Osteoblast (primary cell): Measurements from ENCODE around the gene PPP2R5D. TPM values are rescaled to one million over a fixed set of nuclear protein-coding genes. Genes with fewer than 3 reads are reported as not detected.
A peak's percentile ranks its signal among the peaks of the same experiment; 100 is the strongest.

Experiments
- DNase-seq: peaks from one replicate; pipeline ENCODE4 v3.0.0; 2011; ENCODE audit warnings: low spot score, mixed read lengths; ENCODE audit not compliant: insufficient read length; ENCODE audit errors: missing footprints
- H2AFZ ChIP-seq: 2 replicates; pipeline ENCODE4 v1.6.0; 2011; ENCODE audit warnings: mild to moderate bottlenecking, low read length
- H3K27ac ChIP-seq: 2 replicates; pipeline ENCODE4 v1.5.1; 2011; ENCODE audit warnings: mild to moderate bottlenecking, low read depth, low read length, moderate library complexity
- H3K27me3 ChIP-seq: 2 replicates; pipeline ENCODE4 v1.6.0; 2012; ENCODE audit warnings: mild to moderate bottlenecking, control low read depth, inconsistent platforms, low read length, moderate library complexity; ENCODE audit not compliant: insufficient read depth
- H3K36me3 ChIP-seq: 2 replicates; pipeline ENCODE4 v1.5.1; 2011; ENCODE audit warnings: mild to moderate bottlenecking, low read length, control low read depth, moderate library complexity; ENCODE audit not compliant: insufficient read depth
- H3K4me1 ChIP-seq: 2 replicates; pipeline ENCODE4 v1.5.1; 2011; ENCODE audit warnings: mild to moderate bottlenecking, low read length, control low read depth, moderate library complexity; ENCODE audit not compliant: insufficient read depth
- H3K4me2 ChIP-seq: 2 replicates; pipeline ENCODE4 v1.6.0; 2011; ENCODE audit warnings: mild to moderate bottlenecking, low read length; ENCODE audit not compliant: insufficient read depth
- H3K4me3 ChIP-seq: fragments of 200-600 bp; sonication (generic); 3 replicates; pipeline ENCODE4 v1.5.1; 2012; ENCODE audit warnings: mild to moderate bottlenecking, low read length, inconsistent platforms; ENCODE audit not compliant: insufficient read depth
- H3K79me2 ChIP-seq: 2 replicates; pipeline ENCODE4 v1.6.0; 2012; ENCODE audit warnings: mild to moderate bottlenecking, low read length, control low read depth, inconsistent platforms; ENCODE audit not compliant: insufficient read depth
- H3K9me3 ChIP-seq: 2 replicates; pipeline ENCODE4 v1.5.1; 2011; ENCODE audit warnings: low read depth, low read length, control low read depth
- H4K20me1 ChIP-seq: 2 replicates; pipeline ENCODE4 v1.6.0; 2012; ENCODE audit warnings: mild to moderate bottlenecking, low read length, control low read depth; ENCODE audit not compliant: insufficient read depth
- CTCF ChIP-seq: IDR thresholded peaks from 2 replicates; pipeline ENCODE4 v1.5.1; 2011; ENCODE audit warnings: mild to moderate bottlenecking, low read depth, low read length, moderate library complexity; ENCODE audit errors: extremely low read depth
- total RNA-seq: library from RNA; depleted of rRNA; stranded (reverse); fragments of >200 nt; gene quantifications from 2 replicates; pipeline ENCODE4 v1.2.3, GENCODE V29; 2012

Gene PPP2R5D
- total RNA-seq, 1 donor, result 30.8 TPM

DNA sequence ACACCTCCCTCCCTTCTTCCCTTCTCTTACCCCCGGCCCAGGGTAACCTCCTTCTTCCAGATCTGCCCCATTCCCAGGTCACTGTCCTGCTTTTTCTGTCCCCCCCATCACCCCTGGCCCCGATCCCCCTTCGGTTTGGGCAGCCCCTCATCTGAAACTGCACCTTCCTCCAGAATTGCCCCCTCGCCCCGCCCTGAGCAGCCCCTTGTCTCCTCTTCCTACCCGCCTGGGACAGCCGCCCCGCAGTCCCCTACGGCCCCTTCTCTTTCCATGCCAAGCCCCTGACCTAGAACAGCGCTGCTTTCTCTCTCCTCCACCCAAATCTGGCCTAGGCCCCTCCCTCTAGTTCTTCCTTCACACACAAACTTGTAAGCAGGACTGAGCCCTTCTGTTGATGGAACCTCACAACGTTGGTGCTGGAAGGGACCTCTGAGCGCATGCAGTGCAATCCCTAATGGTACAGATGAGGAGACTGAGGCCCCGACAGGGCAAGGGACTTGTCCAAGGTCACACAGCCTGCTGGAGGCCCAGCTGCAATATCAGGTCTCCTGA lies 630 bp downstream of the PPP2R5D start:
- peak overlapping the region; percentile 56 for H3K27ac ChIP-seq
- peak overlapping the region; percentile 81 for H3K4me3 ChIP-seq

DNA sequence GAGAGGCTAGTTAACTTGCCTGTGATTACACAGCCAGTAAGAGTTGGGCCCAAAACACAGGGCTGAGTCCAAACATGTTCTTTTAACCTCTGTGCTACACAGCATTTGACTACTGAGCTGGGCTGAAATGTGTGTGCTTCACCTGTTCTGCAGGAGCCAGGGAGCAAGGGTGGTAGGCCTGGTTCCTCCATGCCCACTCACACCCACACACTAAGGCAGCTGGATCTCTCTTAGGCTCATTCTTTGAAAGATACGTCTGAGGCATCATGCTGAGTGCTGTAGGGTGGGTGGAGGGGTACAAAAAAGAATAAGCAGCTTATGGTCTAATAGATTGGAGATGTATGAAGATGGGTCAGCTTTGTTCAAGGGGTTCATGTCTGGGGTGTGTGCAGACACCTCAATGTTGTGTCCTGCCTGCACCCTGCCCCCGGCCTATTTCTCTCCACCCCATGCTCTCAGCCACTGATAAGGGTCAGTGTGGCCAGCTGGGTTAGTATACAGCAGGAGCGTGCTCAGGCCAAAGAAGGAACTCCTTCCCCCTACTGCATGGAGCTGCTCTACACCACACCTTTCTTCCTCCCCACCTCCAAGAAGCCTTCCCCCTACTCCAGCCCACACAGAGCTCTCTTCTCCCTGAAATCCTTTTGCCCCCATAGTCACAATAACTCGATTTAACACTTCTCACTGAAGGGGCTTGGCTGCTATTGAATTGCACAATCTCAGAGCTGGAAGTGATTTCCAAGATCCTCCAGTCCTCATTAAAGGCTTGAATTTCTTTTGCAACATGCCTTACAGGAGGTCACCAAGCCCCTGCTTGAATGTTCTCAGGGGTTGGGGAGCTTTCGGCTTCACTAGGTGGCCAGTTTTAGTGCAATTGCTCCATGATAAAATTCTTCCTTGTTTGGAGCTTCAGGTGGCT lies 3.4 kb downstream of the PPP2R5D start:
- Histone ChIP-seq H3K27me3 (no peaks in the 10 kb centered on the region), H3K4me3 (no peak overlapping the region), H3K79me2 (peaks cover 46% of the 10 kb centered on the region), H4K20me1 (peaks cover 22% of the 10 kb centered on the region), H3K4me2 (no peak overlapping the region), H3K9me3 (no peaks in the 10 kb centered on the region), H2AFZ (no peak overlapping the region), H3K27ac (no peak overlapping the region), H3K36me3 (peaks cover 20% of the 10 kb centered on the region), H3K4me1 (peaks cover 34% of the 10 kb centered on the region)
- TF ChIP-seq CTCF, result no peak
- no peak for DNase-seq

More for the DNA sequence above, 630 bp downstream of the PPP2R5D start:
- TF ChIP-seq CTCF, result no peak
- Histone ChIP-seq H4K20me1 (peaks cover 22% of the 10 kb centered on the region), H2AFZ (peak overlapping the region; percentile 64), H3K4me2 (peak overlapping the region; percentile 87), H3K27me3 (no peaks in the 10 kb centered on the region), H3K36me3 (peaks cover 6% of the 10 kb centered on the region), H3K79me2 (peaks cover 36% of the 10 kb centered on the region), H3K4me1 (peaks cover 35% of the 10 kb centered on the region), H3K9me3 (no peaks in the 10 kb centered on the region)
- DNase-seq, result no peak

GRCh38 chr6:42988486-42989020 lies 4.2 kb downstream of the PPP2R5D start:
- Histone ChIP-seq H3K4me1 (peaks cover 37% of the 10 kb centered on the region), H3K27ac (no peak overlapping the region), H2AFZ (no peak overlapping the region), H3K4me2 (no peak overlapping the region), H3K27me3 (no peaks in the 10 kb centered on the region), H3K79me2 (peaks cover 46% of the 10 kb centered on the region), H3K36me3 (peaks cover 20% of the 10 kb centered on the region), H3K9me3 (no peaks in the 10 kb centered on the region), H4K20me1 (peaks cover 22% of the 10 kb centered on the region), H3K4me3 (no peak overlapping the region)
- TF ChIP-seq CTCF, result no peak
- DNase-seq, result peak; percentile 89

DNA sequence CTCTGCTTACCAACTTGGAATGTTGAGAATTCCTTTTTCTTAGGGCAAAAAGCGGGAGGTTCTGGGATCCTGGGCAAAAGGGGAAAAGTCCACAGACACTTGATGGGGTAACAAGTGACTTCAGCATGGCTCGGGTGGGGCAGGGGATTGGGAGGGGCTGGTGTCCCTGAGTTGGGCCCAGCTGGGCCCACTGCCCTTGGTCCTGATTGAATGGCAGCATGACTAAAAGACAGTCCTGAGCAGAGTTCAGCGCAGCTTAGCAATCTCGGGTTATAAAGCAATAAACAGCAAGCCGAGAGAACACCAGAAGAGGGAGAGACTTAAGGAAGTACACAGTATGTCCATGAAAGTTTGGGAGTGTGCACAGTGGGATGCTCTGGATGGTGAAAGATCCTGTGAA lies 5.6 kb downstream of the PPP2R5D start:
- TF ChIP-seq CTCF, result no peak
- Histone ChIP-seq H3K27me3 (no peaks in the 10 kb centered on the region), H4K20me1 (peaks cover 22% of the 10 kb centered on the region), H3K4me1 (peaks cover 33% of the 10 kb centered on the region), H3K4me3 (no peak overlapping the region), H3K4me2 (no peak overlapping the region), H3K27ac (no peak overlapping the region), H3K9me3 (no peaks in the 10 kb centered on the region), H2AFZ (no peak overlapping the region), H3K79me2 (peaks cover 43% of the 10 kb centered on the region), H3K36me3 (peaks cover 20% of the 10 kb centered on the region)
- peak; percentile 34 for DNase-seq
